H1 (cell line): ENCODE results near the gene ADD1. TPM values are rescaled to one million over a fixed set of nuclear protein-coding genes. Genes with fewer than 3 reads are reported as not detected.

Source experiments
- CTCF ChIA-PET: fragments of 300-600 bp; sonication (Branson Sonifier 250); formaldehyde crosslinking; loops from one replicate; lab custom pipeline; 2021; ENCODE audit not compliant: partially characterized antibody; lab: Charles Lee
- POLR2A ChIA-PET: fragments of 300-600 bp; sonication (Branson Sonifier 250); formaldehyde crosslinking; loops from one replicate; lab custom pipeline; 2021; ENCODE audit warnings: inconsistent platforms; ENCODE audit not compliant: partially characterized antibody; lab: Charles Lee
- DNase-seq, 2 experiments: peaks; one replicate each; pipeline versions ENCODE4 v3.0.0 to v3.0.0-alpha.2; 2010 to 2022; ENCODE audit warnings: low spot score in 2 of 2, low read depth in 1 of 2, mixed read lengths in 1 of 2
- FAIRE-seq: peaks from 2 replicates; lab custom pipeline; 2011; peaks lifted over from hg19 to GRCh38; lab: Jason Lieb, UNC
- H2AFZ ChIP-seq: 2 replicates; pipeline ENCODE4 v1.8.1; 2012; ENCODE audit warnings: low read length, inconsistent platforms
- H2AK5ac ChIP-seq: 2 replicates; pipeline ENCODE4 v1.6.1; 2013; ENCODE audit warnings: low read depth, low read length
- H2BK120ac ChIP-seq: replicated peaks from 2 replicates; pipeline ENCODE3; 2013; ENCODE audit warnings: low read depth, low read length, inconsistent platforms
- H2BK12ac ChIP-seq: 2 replicates; pipeline ENCODE4 v1.6.1; 2013; ENCODE audit warnings: low read depth, low read length
- H2BK15ac ChIP-seq: 2 replicates; pipeline ENCODE4 v1.6.1; 2013; ENCODE audit warnings: low read length
- H2BK20ac ChIP-seq: 2 replicates; pipeline ENCODE4 v1.6.1; 2013; ENCODE audit warnings: low read length
- H2BK5ac ChIP-seq: 2 replicates; pipeline ENCODE4 v1.6.1; 2013; ENCODE audit warnings: low read depth, low read length
- H3K14ac ChIP-seq: 2 replicates; pipeline ENCODE4 v1.6.1; 2013; ENCODE audit warnings: inconsistent platforms; ENCODE audit not compliant: insufficient read length
- H3K18ac ChIP-seq: 2 replicates; pipeline ENCODE4 v1.6.1; 2013; ENCODE audit warnings: low read length; ENCODE audit errors: extremely low read depth
- H3K23ac ChIP-seq: 2 replicates; pipeline ENCODE4 v1.6.1; 2013; ENCODE audit warnings: inconsistent platforms; ENCODE audit not compliant: insufficient read length
- H3K23me2 ChIP-seq: 2 replicates; pipeline ENCODE4 v1.6.1; 2013; ENCODE audit warnings: low read depth, low read length
- H3K27ac ChIP-seq: 2 replicates; pipeline ENCODE4 v1.6.1; 2011; ENCODE audit warnings: low read depth, low read length, inconsistent platforms
- H3K27me3 ChIP-seq, 4 experiments: replicated peaks in 1 of 4; 1 replicate in 1 of 4; 2 replicates in 3 of 4; pipeline versions ENCODE4 v1.6.1 to v1.8.1; 2011 to 2013; ENCODE audit warnings: low read length in 3 of 4, mild to moderate bottlenecking in 3 of 4, inconsistent platforms in 2 of 4, mixed read lengths in 2 of 4, moderate library complexity in 1 of 4; ENCODE audit not compliant: control insufficient read depth in 3 of 4, insufficient read depth in 3 of 4; ENCODE audit errors: extremely low read depth in 1 of 4
- H3K36me3 ChIP-seq, 4 experiments: 2 replicates each; pipeline versions ENCODE4 v1.6.1 to v1.8.1; 2011 to 2013; ENCODE audit warnings: mild to moderate bottlenecking in 4 of 4, low read length in 3 of 4, moderate library complexity in 2 of 4, control low read depth in 1 of 4, inconsistent platforms in 1 of 4; ENCODE audit not compliant: insufficient read depth in 4 of 4, control insufficient read depth in 2 of 4
- H3K4ac ChIP-seq: replicated peaks from 2 replicates; pipeline ENCODE3; 2013; ENCODE audit warnings: low read length, low read depth, mixed read lengths, inconsistent platforms; ENCODE audit not compliant: insufficient read length
- H3K4me1 ChIP-seq, 4 experiments: replicated peaks in 1 of 4; 1 replicate in 1 of 4; 2 replicates in 3 of 4; pipeline versions ENCODE4 v1.6.1 to v1.8.1; 2011 to 2013; ENCODE audit warnings: low read length in 3 of 4, inconsistent platforms in 2 of 4, mixed read lengths in 1 of 4; ENCODE audit not compliant: insufficient read depth in 4 of 4, control insufficient read depth in 3 of 4
- H3K4me2 ChIP-seq, 2 experiments: 2 replicates each; pipeline versions ENCODE4 v1.6.1 to v1.8.1; 2011 to 2013; ENCODE audit warnings: low read depth in 2 of 2, low read length in 2 of 2, control low read depth in 1 of 2, inconsistent platforms in 1 of 2, mild to moderate bottlenecking in 1 of 2; ENCODE audit not compliant: insufficient read depth in 1 of 2
- H3K4me3 ChIP-seq, 4 experiments: fragments of 200-600, 300-600 bp in 1 of 4; sonication (generic), shearing (Covaris generic), sonication (Bioruptor Twin) in 1 of 4; 2 replicates each; pipeline versions ENCODE4 v1.5.1 to v1.8.1; 2011 to 2016; ENCODE audit warnings: low read length in 4 of 4, low read depth in 3 of 4, control low read depth in 2 of 4, inconsistent platforms in 2 of 4, mild to moderate bottlenecking in 2 of 4, mixed read lengths in 1 of 4, moderate library complexity in 1 of 4; ENCODE audit not compliant: insufficient read depth in 2 of 4; ENCODE audit errors: extremely low read depth in 1 of 4
- H3K56ac ChIP-seq: replicated peaks from 2 replicates; pipeline ENCODE3; 2013; ENCODE audit warnings: low read depth, mild to moderate bottlenecking, mixed read lengths, low read length, inconsistent platforms; ENCODE audit not compliant: insufficient read length
- H3K79me1 ChIP-seq: 2 replicates; pipeline ENCODE4 v1.6.1; 2013; ENCODE audit warnings: low read depth, low read length, control low read depth
- H3K79me2 ChIP-seq, 2 experiments: 2 replicates each; pipeline versions ENCODE4 v1.6.1 to v1.8.1; 2012 to 2013; ENCODE audit warnings: low read length in 2 of 2, mild to moderate bottlenecking in 2 of 2, inconsistent platforms in 1 of 2; ENCODE audit not compliant: insufficient read depth in 2 of 2, control insufficient read depth in 1 of 2
- H3K9ac ChIP-seq, 4 experiments: replicated peaks in 1 of 4; 1 replicate in 1 of 4; 2 replicates in 3 of 4; pipeline versions ENCODE4 v1.6.1 to v1.8.1; 2011 to 2013; ENCODE audit warnings: low read depth in 3 of 4, low read length in 3 of 4, control low read depth in 2 of 4, mild to moderate bottlenecking in 2 of 4, moderate library complexity in 2 of 4, inconsistent platforms in 1 of 4; ENCODE audit errors: extremely low read depth in 1 of 4
- H3K9me3 ChIP-seq, 2 experiments: 2 replicates each; pipeline versions ENCODE4 v1.6.1 to v1.8.1; 2012 to 2013; ENCODE audit warnings: mild to moderate bottlenecking in 2 of 2, moderate library complexity in 2 of 2, control low read depth in 1 of 2, inconsistent platforms in 1 of 2, low read depth in 1 of 2, low read length in 1 of 2, mixed read lengths in 1 of 2; ENCODE audit not compliant: insufficient read depth in 2 of 2
- H4K20me1 ChIP-seq, 2 experiments: replicated peaks in 1 of 2; 2 replicates each; pipeline versions ENCODE3 to v1.8.1; 2011 to 2013; ENCODE audit warnings: inconsistent platforms in 2 of 2, low read length in 2 of 2, mild to moderate bottlenecking in 1 of 2; ENCODE audit not compliant: insufficient read depth in 2 of 2, control insufficient read depth in 1 of 2
- H4K5ac ChIP-seq: 2 replicates; pipeline ENCODE4 v1.6.1; 2013; ENCODE audit warnings: low read length, low read depth, mixed read lengths, inconsistent platforms; ENCODE audit not compliant: insufficient read length
- H4K8ac ChIP-seq: 2 replicates; pipeline ENCODE4 v1.8.0; 2013; ENCODE audit warnings: mild to moderate bottlenecking, moderate library complexity, low read length, inconsistent platforms; ENCODE audit not compliant: insufficient read depth; ENCODE audit errors: extremely low read depth
- H4K91ac ChIP-seq: replicated peaks from 2 replicates; pipeline ENCODE3; 2013; ENCODE audit warnings: low read length, mixed read lengths, inconsistent platforms; ENCODE audit not compliant: insufficient read length
- BCL11A ChIP-seq, 2 experiments: IDR thresholded peaks; one replicate each; pipeline ENCODE4 v1.6.1; 2011; ENCODE audit warnings: low read depth in 2 of 2, low read length in 2 of 2, mild to moderate bottlenecking in 2 of 2
- KDM1A ChIP-seq: fragments of 200-600, 300-600 bp; sonication (generic); IDR thresholded peaks from 2 replicates; pipeline ENCODE4 v1.7.1; 2016; ENCODE audit warnings: mild to moderate bottlenecking, low read length, borderline replicate concordance
- NANOG ChIP-seq: IDR thresholded peaks from 2 replicates; pipeline ENCODE4 v1.6.1; 2011; ENCODE audit warnings: low read length, low read depth, mild to moderate bottlenecking, inconsistent platforms; ENCODE audit not compliant: insufficient read depth, poor library complexity, severe bottlenecking
- RAD21 ChIP-seq, 2 experiments: IDR thresholded peaks in 1 of 2; conservative IDR thresholded peaks in 1 of 2; 2 replicates each; pipeline ENCODE4 v1.6.1; 2011; ENCODE audit warnings: low read depth in 2 of 2, low read length in 2 of 2, improper control_type of control experiment in 1 of 2, inconsistent platforms in 1 of 2, mild to moderate bottlenecking in 1 of 2, moderate library complexity in 1 of 2
- SP2 ChIP-seq: IDR thresholded peaks from 2 replicates; pipeline ENCODE4 v1.6.1; 2012; ENCODE audit warnings: mild to moderate bottlenecking, low read length, inconsistent platforms
- YY1 ChIP-seq: IDR thresholded peaks from 2 replicates; pipeline ENCODE4 v1.6.1; 2011; ENCODE audit warnings: low read depth, mild to moderate bottlenecking, low read length
- WGBS, 2 experiments: shearing (Covaris generic) in 1 of 2; methylation state at CpG; one replicate each; pipeline versions ENCODE4 v1.1.6 to v1.1.7; 2013 to 2015; ENCODE audit warnings: low lambda C conversion rate in 2 of 2, mixed read lengths in 2 of 2, inconsistent platforms in 1 of 2, low coverage in 1 of 2, missing lambda C conversion rate in 1 of 2; ENCODE audit not compliant: insufficient replicate concordance in 2 of 2, insufficient coverage in 1 of 2, insufficient read length in 1 of 2; ENCODE audit errors: extremely low coverage in 1 of 2, missing lambda C conversion rate in 1 of 2; 5-methylcytosine and 5-hydroxymethylcytosine counted together
- polyA plus RNA-seq, 7 experiments: library from polyadenylated mRNA; depleted of rRNA in 3 of 7; stranded (reverse) in 5 of 7; unstranded in 2 of 7; fragments of >200 nt in 5 of 7; fragments of 200-250 nt in 2 of 7; gene quantifications; 1 replicate in 5 of 7; 2 replicates in 1 of 7; 4 replicates in 1 of 7; pipeline versions ENCODE4 v1.2.1 to v1.2.3, GENCODE V29; 2011 to 2013; ENCODE audit warnings: missing spikeins in 2 of 7, mixed read lengths in 2 of 7
- total RNA-seq: library from RNA; stranded (reverse); fragmentation: NEBNext Ultra II Directional; extraction: Animal tissue kit (Norgen Biotek cat#: 25700); gene quantifications from 2 replicates; pipeline ENCODE4 v1.2.1, GENCODE V29; 2021

The ADD1 gene
- total and polyA plus RNA-seq, 2 of the 8 experiments (the other 6 are each of a cell fraction or from before 2014, with no cell fraction given) = 113 to 143 TPM

- Histone ChIP-seq H3K23me2 (no peaks in the 10 kb centered on the region), H3K14ac (no peak overlapping the region), H3K9me3 (no peaks in the 10 kb centered on the region), H4K8ac (peak overlapping the region; percentile 18; the same call in 1 of the 2 replicates), H2BK12ac (no peak overlapping the region), H2BK120ac (no peak overlapping the region), H3K4me1 (peaks cover 0 to 15% (median 10%) of the 10 kb centered on the region in 4 experiments; a peak in 4 of 7 replicates), H3K27me3 (no peaks in the 10 kb centered on the region), H2AFZ (no peak overlapping the region), H4K20me1 (peaks cover 0 to 3% of the 10 kb centered on the region in 2 experiments), H2BK5ac (peak overlapping the region; percentile 44), H2BK20ac (no peak overlapping the region), H3K27ac (no peak overlapping the region), H3K56ac (no peak overlapping the region), H3K4me2 (no peak overlapping the region), H4K91ac (no peak overlapping the region), H4K5ac (no peak overlapping the region), H3K4me3 (no peak overlapping the region), H3K79me1 (no peaks in the 10 kb centered on the region), H3K36me3 (no peaks in the 10 kb centered on the region), H3K79me2 (no peaks in the 10 kb centered on the region), H3K18ac (no peak overlapping the region), H2AK5ac (no peak overlapping the region), H3K4ac (no peak overlapping the region), H2BK15ac (no peak overlapping the region), H3K9ac (no peak overlapping the region), H3K23ac (no peak overlapping the region)
- WGBS, 2 experiments = 87% methylated on average over 6 of the region's 10 CpGs; no CpG with 5 or more reads in 1 of the 2 experiments
- ChIA-PET POLR2A (interaction anchor here (0.7 to 2.8 kb wide), 5 partner anchors 8 to 43 kb away, joined by 3 to 19 read pairs (median 4); no protein-coding TSS in a partner anchor), CTCF (interaction anchor here (0.6 to 1.5 kb wide), 3 partner anchors 14 to 561 kb away, joined by 3 to 4 read pairs (median 3); no protein-coding TSS in a partner anchor)
- FAIRE-seq (no peak), DNase-seq (no peak)
- TF ChIP-seq NANOG (no peak), KDM1A (no peak), YY1 (no peak), RAD21 (IDR thresholded peaks at IDR 0.05 in 1 of 2, conservative IDR thresholded peaks at IDR 0.05 in 1 of 2; ENCODE audit: low read depth in 2 of 2, low read length in 2 of 2) (no peak), BCL11A (IDR thresholded peaks at IDR 0.05; ENCODE audit: low read depth in 2 of 2, low read length in 2 of 2) (no peak), SP2 (no peak)
Observed at GRCh38 chr4:2804449-2804972, 39.1 kb upstream of the ADD1 start.
